DOHH2 (cell line): ENCODE measurements around the gene GALNT18.

ENCODE experiments used
- EZH2phosphoT487 ChIP-seq: fragments of 200-600 bp; sonication (generic); IDR thresholded peaks from 2 replicates; pipeline ENCODE4 v1.6.1; 2017; ENCODE audit warnings: borderline replicate concordance, mild to moderate bottlenecking, antibody characterized with exemption, low read length, moderate library complexity, mixed read lengths
- TF ChIP-seq, protein P1 (sequence below): fragments of 200-600 bp; sonication (generic); IDR thresholded peaks from one replicate; pipeline ENCODE4 v1.5.1; 2014; ENCODE audit warnings: antibody characterized with exemption, mild to moderate bottlenecking, low read depth, low read length; ENCODE audit not compliant: poor library complexity, severe bottlenecking

GRCh38 chr11:11533057-11533456 is 88.7 kb downstream of the GALNT18 start:
- TF ChIP-seq EZH2phosphoT487: no peak
- TF ChIP-seq, protein P1, sequence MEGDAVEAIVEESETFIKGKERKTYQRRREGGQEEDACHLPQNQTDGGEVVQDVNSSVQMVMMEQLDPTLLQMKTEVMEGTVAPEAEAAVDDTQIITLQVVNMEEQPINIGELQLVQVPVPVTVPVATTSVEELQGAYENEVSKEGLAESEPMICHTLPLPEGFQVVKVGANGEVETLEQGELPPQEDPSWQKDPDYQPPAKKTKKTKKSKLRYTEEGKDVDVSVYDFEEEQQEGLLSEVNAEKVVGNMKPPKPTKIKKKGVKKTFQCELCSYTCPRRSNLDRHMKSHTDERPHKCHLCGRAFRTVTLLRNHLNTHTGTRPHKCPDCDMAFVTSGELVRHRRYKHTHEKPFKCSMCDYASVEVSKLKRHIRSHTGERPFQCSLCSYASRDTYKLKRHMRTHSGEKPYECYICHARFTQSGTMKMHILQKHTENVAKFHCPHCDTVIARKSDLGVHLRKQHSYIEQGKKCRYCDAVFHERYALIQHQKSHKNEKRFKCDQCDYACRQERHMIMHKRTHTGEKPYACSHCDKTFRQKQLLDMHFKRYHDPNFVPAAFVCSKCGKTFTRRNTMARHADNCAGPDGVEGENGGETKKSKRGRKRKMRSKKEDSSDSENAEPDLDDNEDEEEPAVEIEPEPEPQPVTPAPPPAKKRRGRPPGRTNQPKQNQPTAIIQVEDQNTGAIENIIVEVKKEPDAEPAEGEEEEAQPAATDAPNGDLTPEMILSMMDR: no peak
